ENCODE data around the gene TMEM132A. TPM values are rescaled to one million over a fixed set of nuclear protein-coding genes. Genes with fewer than 3 reads are reported as not detected.

The TMEM132A gene
- total and polyA plus RNA-seq, 2 of the 13 experiments (the other 11 are each of a cell fraction or from before 2014, with no cell fraction given): 11.1 to 32.9 TPM

DNA sequence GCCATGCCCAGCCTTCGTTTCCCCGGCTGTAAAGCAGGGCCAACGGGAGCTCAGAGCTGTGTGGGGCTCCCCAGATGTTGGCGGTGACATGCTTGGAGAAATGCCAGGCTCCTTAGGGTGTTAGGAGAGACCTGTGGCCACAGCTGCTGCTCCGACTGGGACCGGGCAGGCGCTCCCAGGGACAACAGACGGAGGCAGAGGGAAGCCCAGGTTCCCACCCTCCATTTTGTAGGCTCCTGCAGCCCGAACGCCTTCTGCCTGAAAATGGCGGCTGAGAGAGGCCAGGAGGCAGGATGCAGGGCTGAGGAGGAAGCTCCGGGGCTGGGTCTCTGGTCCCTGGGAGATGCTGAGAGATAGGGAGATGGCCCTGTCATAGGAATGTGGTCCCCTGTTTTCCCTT lies 57.3 kb downstream of the TMEM132A start:
- H3K9me3 ChIP-seq (ENCODE audit: low read length): no peaks in the 10 kb centered on the region
- no peak overlapping the region for H3K27ac ChIP-seq (ENCODE audit: extremely low read length, insufficient read depth, low read length)
- in situ Hi-C loops (cut with HindIII; ENCODE audit: extremely low pct_ligation_motif_present, low pct_unique_long_range_greater_than_20kb): no loop called here
- TF ChIP-seq NAIF1 (CRISPR knock-in tag; IDR thresholded peaks at IDR 0.05; ENCODE audit: borderline replicate concordance) (no peak), LCORL (IDR thresholded peaks at IDR 0.05) (no peak), LCORL (CRISPR knock-in tag; IDR thresholded peaks at IDR 0.05) (no peak), ZNF276 (CRISPR knock-in tag; IDR thresholded peaks at IDR 0.05; ENCODE audit: low read depth) (no peak), AKNA (CRISPR knock-in tag; IDR thresholded peaks at IDR 0.05; ENCODE audit: borderline replicate concordance) (no peak), CENPBD1 (CRISPR knock-in tag; IDR thresholded peaks at IDR 0.05; ENCODE audit: borderline replicate concordance, low read depth) (no peak), NRL (CRISPR knock-in tag; IDR thresholded peaks at IDR 0.05; ENCODE audit: borderline replicate concordance) (no peak), ATM (IDR thresholded peaks at IDR 0.05; ENCODE audit: borderline replicate concordance) (no peak), RFX3 (CRISPR knock-in tag; IDR thresholded peaks at IDR 0.05) (no peak)
- TF ChIP-seq, protein P1, sequence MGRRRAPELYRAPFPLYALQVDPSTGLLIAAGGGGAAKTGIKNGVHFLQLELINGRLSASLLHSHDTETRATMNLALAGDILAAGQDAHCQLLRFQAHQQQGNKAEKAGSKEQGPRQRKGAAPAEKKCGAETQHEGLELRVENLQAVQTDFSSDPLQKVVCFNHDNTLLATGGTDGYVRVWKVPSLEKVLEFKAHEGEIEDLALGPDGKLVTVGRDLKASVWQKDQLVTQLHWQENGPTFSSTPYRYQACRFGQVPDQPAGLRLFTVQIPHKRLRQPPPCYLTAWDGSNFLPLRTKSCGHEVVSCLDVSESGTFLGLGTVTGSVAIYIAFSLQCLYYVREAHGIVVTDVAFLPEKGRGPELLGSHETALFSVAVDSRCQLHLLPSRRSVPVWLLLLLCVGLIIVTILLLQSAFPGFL (CRISPR knock-in tag; IDR thresholded peaks at IDR 0.05): no peak
- TF ChIP-seq, protein P2, sequence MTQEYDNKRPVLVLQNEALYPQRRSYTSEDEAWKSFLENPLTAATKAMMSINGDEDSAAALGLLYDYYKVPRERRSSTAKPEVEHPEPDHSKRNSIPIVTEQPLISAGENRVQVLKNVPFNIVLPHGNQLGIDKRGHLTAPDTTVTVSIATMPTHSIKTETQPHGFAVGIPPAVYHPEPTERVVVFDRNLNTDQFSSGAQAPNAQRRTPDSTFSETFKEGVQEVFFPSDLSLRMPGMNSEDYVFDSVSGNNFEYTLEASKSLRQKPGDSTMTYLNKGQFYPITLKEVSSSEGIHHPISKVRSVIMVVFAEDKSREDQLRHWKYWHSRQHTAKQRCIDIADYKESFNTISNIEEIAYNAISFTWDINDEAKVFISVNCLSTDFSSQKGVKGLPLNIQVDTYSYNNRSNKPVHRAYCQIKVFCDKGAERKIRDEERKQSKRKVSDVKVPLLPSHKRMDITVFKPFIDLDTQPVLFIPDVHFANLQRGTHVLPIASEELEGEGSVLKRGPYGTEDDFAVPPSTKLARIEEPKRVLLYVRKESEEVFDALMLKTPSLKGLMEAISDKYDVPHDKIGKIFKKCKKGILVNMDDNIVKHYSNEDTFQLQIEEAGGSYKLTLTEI (CRISPR knock-in tag; conservative IDR thresholded peaks at IDR 0.05): no peak
- no peaks in the 10 kb centered on the region for H3K79me2 ChIP-seq (ENCODE audit: insufficient read depth, low read length)
- WGBS (ENCODE audit: low lambda C conversion rate): 49% methylated on average over 9 of the region's 12 CpGs
- no peak overlapping the region for H3K4me3 ChIP-seq (replicated peaks in 1 of 3; ENCODE audit: insufficient read depth in 1 of 3, low read depth in 2 of 3, low read length in 3 of 3)
- intact Hi-C loops (cut with micrococcal nuclease; ENCODE audit: unreplicated experiment): no loop called here
- H3K9ac ChIP-seq (ENCODE audit: insufficient read depth, low read depth, low read length): no peak overlapping the region
- no peak for DNase-seq (ENCODE audit: low spot score)
- no peak for FAIRE-seq
- no peak overlapping the region for H2AFZ ChIP-seq (ENCODE audit: low read length)
- H3K4me2 ChIP-seq (ENCODE audit: low read depth, low read length): no peak overlapping the region
- no peaks in the 10 kb centered on the region for H3K36me3 ChIP-seq (replicated peaks in 1 of 2; ENCODE audit: control insufficient read depth in 1 of 2, insufficient read depth in 2 of 2, low read length in 2 of 2)
- ATAC-seq: no peak
- ChIA-PET POLR2A (no interaction called here), CTCF (ENCODE audit: low intra/inter-chr PET ratio, low total read pairs) (no interaction called here)
- no peaks in the 10 kb centered on the region for H3K4me1 ChIP-seq (ENCODE audit: insufficient read depth, low read length)
- H3K27me3 ChIP-seq (ENCODE audit: control insufficient read depth in 1 of 2, insufficient read depth in 2 of 2, low read length in 2 of 2): peaks cover 1 to 46% of the 10 kb centered on the region in 2 experiments; a peak in 3 of 5 replicates
- no peaks in the 10 kb centered on the region for H4K20me1 ChIP-seq (ENCODE audit: insufficient read depth, low read length)
- no TSS peak for BruUV-seq (replicated peaks)
